ENCODE data around the gene STAU1.
"Not testable (repeated sequence)": the region's sequence is repeated elsewhere in the genome, so short reads cannot be mapped to it uniquely, and the experiment has no call there.

STAU1 gene

DNA sequence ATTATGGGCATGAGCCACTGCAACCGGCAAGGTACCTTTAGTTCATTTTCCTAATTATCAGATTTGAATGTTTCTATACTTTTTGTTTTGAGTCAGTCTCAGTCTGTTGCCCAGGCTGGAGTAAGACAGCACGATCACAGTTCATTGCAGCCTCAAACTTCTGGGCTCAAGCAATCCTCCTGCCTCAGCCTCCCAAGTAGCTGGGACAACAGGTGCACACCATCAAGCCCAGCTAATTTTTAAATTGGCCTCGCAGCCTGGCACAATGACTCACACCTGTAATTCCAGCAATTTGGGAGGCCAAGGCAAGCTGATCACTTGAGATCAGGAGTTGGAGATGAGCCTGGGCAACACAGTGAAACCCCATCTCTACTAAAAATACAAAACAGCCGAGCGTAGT lies 24.4 kb downstream of the STAU1 start:
- DNase-seq, result no peak

DNA sequence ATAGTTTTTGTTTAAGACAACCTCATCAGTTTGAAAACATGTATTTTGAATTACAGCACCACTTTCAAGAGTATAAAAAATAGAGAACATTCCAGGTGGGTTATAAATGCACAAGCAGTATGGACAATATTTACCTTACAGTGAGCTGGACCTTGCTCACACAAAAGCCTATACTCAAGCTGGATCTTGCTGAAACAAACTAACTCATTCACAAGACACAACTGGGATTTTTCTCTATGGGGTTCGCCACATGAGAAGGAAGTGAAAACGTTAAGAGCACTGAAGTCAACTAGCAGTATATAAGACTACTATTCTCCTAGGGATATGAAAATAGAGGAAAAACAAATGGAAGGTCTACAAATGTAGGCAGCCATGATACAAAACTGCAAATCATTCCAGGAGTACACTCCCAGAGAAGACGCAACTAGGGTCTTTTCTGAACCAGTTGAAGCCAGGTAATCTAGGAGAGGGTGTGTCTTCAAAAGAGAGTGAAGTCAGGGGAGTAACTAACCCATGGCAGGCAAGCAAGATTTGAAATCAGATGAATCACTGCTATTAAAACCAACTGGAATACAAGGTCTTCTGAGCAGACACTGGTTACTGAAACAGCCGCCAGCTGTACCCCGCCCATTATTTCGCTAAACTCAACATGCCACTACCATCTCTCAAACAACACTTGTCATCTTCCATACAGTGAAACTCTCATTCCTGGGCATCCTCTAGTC lies 26.5 kb downstream of the STAU1 start:
- DNase-seq, result no peak

DNA sequence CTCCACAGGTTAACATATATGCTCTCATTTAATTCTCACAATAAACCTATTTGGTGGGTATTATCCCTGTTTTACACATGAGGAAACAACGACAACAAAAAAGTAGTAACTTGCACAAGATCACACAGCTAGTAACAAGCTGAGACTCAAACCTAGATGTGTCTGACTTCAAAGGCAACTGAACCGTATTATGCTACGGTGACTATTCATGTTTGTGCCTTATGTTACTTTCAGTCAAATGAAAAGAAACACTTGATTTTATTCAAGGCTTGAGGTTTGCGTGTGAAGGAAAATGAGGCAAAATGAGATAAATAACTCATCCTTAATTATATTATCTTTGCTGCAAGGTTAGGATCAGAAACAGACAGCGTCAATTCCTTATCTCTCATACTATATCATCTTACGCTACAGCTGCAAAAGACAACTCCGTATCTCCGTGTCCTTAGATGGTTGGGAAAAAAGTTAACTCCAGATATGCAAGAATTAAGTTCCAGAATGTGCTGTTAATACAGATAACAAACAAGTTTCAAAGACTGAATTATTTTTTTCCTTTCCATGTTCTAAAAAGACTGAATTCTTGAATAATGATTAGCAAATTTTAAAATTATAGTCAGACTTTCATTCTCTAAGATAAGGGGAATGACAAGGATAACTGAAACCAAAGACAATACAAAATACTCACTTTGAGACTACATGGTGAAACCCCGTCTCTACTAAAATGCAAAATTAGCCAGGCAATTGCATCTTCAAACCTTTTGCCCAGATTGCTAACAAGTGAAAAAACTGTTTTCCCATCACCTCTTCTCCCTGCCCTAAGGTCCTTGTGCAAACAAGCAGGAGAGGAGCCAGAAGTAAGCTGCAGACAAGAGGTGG lies 27.8 kb downstream of the STAU1 start:
- no peak for DNase-seq

DNA sequence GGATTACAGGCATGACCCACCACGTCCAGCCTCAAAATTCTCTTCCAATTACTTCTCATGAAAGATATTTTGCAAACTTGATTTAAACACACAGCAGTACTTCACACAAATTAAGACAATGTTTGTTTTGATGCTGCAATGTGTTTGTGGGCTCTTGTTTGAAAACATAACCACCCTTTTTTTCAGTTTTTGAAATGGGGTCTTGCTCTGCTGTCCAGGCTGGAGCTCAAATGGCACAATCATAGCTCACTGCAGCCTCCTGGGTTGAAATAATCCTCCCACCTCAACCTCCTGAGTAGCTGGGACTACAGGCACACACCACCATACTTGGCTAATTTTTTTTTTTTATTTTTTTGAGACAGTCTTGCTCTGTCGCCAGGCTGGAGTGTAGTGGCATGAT lies 31.0 kb downstream of the STAU1 start:
- no peak for DNase-seq

DNA sequence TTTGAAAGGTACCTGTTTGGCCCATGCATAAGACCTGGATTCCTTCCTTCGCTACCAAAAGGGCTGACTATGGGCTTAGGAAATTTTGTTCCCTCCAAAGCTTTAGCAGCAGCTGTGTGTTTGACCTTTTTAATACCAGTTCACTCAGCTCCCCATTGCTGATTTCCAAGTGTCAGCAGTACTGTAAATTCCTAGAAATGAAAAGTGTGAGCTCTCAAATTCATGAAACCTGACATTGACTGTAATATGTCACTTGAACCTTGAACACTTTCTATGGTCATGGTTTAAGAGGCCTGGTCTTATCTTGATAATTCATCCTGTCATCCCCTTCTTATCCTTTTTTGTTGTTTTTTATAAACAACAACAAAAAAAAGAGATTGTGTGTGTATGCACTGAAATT lies 31.7 kb downstream of the STAU1 start:
- no peak for DNase-seq

DNA sequence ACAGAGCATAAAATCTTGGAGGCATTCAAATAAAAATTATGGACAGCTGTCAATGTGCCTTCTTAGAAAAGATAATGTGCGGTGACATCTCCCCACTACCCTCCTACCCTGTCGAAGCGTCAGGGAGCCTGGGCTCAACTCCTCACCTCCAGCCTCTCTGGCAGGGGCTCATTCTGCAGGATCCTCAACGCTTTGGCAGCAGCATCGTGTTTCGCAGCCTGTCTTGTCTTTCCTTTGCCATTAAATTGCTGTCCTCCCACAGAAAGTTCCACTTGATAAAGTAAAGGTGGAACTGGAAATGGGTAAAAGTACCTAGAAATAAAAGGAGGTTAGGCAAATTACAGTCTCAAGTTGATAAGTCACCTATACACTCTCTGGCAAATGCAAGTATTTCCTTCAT lies 36.7 kb downstream of the STAU1 start:
- no peak for DNase-seq

DNA sequence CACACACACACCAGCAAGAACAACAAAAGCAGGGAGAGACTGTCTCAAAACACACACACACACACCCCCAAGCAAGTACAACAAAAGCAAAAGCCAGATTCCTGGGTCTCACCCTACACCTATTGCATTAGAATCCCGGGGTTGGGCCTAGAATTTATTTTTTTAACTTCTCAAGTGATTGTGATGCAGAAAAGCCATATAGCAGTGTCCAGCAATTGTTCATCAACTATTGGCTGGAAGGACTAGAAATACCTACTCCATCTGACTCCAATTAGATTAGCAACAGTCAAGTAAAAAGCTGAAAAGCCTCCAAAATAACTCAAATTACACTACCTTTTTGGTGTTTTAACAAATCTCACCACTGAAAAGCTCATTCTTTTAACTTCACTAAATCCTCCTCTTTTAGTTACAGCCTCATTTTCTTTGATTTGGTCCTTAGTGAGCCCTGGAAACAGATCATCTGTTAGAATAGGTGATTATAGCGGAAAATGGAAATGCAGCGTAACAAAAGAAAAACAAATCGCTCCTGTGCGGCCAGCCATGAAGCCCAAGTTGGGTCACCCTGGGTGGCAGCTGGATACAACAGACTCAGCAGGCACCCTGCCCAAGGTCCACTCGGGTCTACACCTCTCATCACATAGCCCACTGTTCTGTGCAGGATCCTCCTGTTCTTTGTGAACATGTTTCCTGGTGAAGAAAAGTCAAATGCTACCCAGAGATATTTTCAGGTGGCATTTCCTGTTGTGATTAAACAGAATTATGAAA lies 38.7 kb downstream of the STAU1 start:
- no peak for DNase-seq

DNA sequence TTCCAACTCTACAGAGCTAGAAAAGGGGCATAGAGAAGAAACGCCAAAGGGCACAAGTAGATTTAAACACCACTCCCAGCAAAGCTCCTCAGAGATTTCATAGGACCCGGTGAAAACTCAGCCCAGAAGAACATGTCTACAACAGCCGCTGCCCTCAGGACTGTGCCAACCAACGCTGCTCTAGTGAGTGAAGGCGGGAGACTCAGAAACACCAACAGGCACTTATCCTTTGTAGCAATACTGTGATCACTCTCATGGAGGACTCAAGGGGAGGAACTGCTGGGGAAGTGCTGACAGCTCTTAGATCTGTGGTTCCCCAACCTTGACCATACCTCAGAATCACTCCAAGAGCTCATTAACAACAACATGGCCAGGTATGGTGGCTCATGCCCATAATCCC lies 39.5 kb downstream of the STAU1 start:
- DNase-seq, result no peak

DNA sequence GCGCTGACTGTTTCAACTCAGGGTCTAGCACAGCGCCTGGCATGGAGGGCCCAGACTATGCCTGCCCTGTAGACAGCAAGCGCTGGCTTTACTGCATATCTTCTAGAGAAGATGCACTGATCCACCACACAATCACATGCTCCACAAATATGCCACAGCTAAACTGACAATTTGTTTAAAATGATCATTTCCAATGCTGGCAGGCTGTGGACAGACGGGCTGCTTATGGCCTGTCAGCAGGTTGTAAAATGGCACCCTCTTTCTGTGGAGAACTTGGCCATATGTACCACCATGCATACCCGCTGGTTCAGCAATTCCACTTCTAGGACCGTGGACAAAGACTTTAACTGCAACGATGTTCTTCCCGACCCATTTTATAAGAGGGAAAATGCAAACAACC lies 40.8 kb downstream of the STAU1 start:
- DNase-seq, result no peak

DNA sequence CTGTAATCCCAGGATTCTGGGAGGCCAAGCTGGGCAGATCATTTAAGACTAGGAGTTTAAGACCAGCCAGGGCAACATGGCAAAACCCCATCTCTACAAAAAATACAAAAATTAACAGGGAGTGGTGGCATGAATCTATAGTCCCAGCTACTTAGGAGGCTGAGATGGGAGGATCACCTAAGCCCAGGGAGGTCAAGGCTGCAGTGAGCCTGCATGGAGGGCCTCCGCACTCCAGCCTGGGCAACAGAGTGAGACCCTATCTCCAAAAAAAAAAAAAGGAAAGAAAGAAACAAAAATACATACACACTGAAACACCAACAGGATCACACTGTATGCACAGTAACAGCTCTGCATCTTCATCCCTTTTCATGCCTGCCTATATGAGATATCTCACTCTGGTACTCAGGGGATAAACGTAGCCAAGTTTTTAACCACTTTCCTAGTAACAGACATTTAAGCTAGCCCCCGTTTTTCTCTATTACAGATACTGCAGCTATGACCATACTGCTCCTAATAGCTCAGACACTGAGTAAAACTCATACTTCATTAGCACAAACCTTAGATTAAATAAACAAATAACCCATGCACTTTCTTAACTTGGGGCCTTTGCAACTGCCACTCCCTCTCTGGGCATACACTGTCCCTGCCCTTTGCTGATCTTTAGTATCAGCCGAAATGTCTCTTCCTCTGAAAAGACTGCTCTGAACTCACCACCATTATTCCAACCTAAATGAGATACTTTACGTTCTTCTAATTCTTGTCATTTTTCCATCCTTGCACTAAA lies 41.5 kb downstream of the STAU1 start:
- DNase-seq, result no peak

DNA sequence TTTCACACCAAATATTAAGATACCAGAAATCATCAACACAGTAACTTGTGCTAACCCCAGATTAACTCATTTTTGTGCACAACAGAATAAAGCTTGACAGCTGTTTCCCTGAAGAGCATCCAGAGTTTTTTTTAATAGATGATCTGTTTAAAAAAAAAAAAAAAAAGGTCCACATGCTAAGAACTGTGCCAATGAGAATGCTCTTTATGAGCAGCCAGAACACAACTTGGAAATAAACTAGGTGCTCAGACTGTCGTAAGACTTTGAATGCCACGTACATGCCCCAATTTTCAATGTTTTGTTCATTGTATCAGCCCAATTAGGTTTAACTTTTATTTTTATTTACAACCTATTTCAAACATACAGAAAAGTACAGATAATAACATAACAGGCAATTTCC lies 47.3 kb downstream of the STAU1 start:
- no peak for DNase-seq

DNA sequence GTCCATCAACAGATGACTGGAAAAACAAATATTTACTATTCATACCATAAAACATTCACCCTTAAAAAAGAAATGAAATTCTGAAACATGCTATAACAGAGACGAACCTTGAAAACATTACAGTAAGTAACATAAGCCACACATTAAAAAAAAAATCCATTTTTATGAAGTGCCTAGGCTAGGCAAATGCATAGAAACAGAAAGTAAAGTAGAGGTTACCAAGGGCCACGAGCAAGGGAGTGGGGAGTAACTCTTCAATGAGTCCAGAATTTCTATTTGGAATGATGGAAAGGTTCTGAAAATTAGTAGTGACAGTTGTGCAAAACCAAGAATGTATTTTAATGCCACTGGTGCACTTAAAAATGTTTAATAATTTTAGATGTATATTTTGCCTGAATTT lies 47.7 kb downstream of the STAU1 start:
- no peak for DNase-seq

DNA sequence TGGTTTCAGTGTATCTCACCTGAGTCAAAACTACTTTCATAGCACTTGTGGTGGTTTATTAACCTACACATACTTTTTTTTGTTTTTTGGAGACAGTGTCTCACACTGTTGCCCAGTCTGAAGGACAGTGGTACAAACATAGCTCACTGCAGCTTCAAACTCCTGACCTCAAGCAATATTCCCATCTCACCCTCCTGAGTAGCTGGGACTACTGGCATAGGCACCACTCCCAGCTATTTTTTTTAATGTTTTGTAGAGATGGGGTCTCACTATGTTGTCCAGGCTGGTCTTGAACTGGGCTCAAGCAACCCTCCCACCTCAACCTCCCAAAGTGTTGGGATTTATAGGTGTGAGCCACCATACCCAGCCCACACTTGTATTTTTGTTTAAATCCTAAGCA lies 49.7 kb downstream of the STAU1 start:
- no peak for DNase-seq

DNA sequence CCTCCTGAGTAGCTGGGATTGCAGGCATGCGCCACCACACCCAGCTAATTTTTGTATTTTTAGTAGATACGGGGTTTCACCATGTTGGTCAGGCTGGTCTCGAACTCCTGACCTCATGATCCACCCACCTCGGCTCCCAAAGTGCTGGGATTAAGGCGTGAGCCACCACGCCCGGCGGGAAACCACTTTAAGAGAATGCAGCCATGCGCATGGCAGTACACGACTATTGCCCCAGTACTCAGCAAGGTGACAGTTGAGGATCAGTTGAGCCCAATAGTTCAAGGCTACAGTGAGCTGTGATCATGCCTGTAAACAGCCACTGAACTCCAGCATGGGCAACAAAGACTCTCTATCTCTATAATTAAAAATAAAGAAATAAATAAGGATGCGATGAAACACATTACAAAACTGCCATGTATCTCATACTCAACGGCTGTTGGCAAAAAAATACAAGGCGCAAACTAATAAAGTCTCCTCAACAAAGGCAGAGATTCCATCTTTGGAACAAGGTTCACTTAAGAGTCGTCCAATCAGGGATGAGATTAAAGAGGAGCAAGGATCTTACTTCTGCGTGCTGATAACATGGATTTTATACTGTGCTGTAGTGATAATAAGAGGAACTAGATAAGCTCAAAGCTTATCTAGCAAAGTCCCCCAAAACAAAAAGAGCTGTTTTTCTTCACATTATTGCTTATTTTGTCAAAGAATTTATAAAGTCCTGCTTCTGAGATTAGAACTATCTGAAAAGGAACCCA lies 51.1 kb downstream of the STAU1 start:
- no peak for DNase-seq

DNA sequence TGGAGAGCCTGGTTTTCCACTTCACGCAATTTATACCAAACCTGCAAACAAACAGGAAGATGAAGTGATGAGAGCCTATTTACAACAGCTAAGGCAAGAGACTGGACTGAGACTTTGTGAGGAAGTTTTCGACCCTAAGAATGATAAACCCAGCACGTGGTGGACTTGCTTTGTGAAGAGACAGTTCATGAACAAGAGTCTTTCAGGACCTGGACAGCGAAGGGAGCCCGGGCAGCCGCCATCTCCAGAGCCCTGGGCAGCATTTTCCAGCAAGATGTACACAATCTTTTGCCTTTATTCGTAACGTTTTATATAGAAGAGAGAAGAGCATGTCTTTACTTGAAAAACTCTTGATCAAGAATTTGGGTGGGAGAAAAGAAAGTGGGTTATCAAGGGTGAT lies 53.3 kb downstream of the STAU1 start:
- not testable (repeated sequence) for DNase-seq

DNA sequence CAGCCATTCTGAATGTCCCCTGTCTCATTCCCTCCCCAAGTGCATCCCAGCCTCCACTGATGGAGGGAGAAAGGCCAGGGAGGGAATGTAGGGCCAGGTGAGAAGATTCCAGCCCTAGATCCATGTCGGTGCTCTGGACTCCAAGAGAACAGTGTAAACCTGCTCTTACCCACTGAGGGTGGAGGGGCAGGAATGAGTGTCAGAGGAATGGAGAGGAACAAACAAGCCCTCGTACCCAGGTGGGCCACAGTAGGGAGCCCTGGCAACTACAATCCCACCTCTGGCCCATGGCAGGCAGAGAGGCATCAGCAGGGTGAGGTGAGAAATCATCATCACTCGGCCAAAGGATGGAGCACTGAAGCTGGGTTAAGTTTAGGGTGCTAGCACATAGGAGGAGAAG lies 54.6 kb downstream of the STAU1 start:
- DNase-seq, result no peak

DNA sequence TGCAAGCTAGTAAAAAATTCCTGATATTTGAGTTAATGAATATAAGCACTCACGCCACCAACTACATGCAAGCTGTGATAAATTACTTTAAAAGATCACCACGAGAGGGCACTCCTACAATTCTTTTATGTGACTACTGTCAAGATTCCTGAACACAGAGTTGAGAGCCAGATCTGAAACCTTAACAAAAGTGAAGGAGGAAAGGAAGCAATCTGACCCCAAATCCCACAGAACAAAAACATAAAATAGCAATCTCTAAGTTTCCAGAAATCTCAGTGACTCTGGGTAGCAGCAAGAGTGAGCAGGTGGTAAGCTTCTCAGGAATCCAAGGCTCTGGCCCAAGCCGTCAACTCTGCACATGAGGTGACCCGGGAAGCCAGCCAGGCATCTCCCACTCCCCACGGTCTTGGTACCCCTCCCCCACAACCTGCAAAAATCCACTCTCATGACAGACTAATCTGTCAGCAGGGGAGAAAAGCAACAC lies 55.1 kb downstream of the STAU1 start:
- DNase-seq, result peak; percentile 70

DNA sequence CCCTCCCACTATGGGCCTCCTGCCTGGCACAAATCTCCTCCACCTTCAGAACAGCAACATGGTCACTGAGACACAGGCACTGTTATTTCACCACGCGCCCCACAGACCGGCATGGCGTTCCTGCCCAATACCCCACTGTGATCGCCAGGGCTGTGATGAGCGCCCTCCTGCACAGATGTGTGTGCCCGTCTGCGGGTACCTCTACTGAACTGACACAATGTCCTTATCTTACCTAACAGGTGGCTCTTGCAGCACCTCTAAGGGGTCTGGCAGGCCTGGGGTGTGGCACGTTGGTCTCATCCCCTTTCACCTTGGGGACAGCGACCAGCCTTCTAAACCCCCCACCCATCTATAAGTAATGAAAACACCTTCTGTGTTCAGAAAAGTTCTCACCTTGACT lies 64.2 kb downstream of the STAU1 start:
- no peak for DNase-seq

DNA sequence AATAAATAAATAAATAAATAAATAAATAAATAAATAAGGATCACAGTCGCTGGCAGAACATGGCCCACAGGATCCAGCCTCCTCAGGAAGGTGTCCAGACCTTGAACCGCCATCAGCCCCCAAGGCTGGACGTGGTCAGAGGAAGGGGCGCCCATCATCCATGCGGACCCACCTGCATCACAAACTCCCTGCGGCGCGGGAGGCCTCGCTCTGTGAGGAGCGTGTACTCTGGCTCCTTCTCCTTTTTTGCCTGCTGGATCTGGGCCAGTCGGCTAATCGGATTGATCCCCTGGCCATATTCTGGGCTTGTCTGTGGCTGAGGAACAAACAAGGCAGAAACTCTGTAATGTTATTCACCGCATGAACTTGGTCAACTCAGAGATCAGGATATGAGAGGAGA lies 65.2 kb downstream of the STAU1 start:
- DNase-seq, result no peak

DNA sequence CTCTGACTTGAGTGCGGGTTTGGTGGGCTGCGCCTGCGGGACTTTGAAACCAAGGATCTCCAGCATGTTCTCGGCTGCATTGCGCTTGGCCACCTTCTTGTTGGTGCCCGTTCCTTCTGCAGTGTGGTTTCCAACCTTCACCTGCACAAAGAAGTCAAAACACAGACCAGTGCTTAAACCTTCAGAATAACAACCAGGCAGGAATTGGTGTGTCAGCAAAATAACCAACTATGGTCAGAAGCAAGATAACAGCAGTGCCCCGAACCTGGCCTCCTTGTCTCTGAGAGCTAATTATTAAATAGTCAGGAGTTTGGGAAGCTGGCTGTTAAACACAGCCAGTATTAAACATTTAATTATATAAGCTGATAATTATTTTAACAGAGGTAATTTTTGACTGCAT lies 68.1 kb downstream of the STAU1 start:
- DNase-seq, result no peak

DNA sequence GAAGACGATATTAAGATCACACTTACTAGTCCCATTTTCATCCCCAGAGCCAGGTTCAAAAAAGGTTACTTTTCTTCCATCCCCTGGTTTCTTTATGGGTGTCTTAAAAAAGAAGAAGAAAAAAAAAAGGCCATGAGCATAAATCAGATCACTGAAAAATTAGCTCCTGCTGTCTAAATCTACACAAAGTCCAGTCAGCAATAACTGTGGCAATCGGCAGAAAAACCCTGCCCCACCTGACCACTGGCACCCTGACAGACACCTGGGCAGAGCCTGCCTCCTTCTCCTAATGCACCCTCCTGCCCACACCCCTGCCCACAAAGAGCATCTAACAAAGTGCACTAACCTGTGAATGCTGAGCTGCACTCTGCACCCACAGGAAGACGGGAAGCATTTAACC lies 69.8 kb downstream of the STAU1 start:
- no peak for DNase-seq

DNA sequence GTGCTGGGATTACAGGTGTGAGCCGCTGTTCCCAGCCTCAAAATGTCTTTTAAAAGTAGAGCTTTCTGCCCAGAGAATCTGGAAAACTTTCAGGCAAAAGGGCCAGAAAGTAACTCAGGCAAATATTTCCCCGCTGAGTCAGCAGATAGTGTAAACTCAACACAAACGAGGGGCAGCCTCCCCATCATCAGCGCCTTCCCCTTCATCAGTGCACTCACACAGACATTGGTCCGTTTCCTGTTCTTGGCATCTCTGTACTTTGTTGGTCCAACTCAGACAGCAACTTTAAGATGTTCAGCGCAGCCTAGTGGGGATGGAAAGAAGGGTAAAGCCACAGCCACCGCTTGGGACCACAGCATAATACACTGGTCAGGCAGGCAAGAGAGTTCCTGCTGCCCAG lies 72.6 kb downstream of the STAU1 start:
- DNase-seq, result no peak

Data from CD4-positive, alpha-beta T cell treated with Interleukin-10 for 1 hour (primary cell).